ENCODE data around the gene NSMCE4A.

The NSMCE4A gene

DNA sequence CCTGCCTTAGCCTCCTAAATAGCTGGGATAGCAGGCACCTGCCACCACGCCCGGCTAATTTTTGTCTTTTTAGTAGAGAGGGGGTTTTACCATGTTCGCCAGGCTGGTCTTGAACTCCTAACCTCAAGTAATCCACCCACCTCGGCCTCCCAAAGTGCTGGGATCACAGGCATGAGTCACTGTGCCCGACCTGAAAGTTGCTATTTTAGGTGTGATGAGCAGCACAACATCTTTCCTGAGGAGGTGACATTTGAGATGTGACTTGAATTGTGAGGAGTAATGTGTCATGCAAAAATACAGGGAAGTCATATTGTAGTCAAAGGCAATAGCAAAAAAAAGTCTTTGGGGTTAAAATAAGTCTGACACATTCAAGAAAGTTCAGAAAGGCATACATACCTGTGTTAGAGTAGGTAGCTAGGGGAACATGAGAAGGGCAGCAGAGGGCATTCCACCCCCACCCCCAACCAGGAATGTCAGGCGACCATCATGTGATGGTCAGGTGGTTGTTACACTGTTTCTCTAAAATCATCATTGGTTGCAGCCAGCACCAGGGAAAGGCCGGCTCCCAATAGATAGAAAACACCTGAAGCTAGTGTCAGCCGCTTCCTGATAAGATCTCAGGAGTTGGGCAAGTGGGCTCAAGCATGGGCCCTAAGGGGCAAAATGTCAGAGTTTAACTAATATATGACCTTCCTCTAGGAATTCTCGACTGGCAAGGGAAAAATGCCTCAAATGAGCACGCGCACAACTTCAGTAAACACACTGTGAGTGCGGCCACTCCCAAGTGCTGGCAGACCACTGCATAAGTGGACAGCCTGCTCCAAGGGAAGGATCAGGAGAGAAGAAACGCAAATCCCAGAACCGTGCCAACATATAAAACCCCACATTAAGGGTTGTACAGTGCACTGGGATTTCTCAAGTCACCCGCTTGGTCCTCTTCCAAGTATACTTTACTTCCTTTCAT lies 13.6 kb upstream of the NSMCE4A start, which contains the start of gene TACC2:
Gene TACC2 (plus strand): TSS at position 803 of the 964 bp plus-strand sequence. CDS start 32,819 bp downstream, outside the sequence.
- Histone ChIP-seq H4K20me1 (ENCODE audit: insufficient read depth, low read length, poor library complexity, severe bottlenecking) (no peaks in the 10 kb centered on the region), H3K4me3 (ENCODE audit: low read length, poor library complexity, severe bottlenecking) (no peak within 1 kb of the TSS), H3K9ac (ENCODE audit: low read depth, low read length, poor library complexity, severe bottlenecking) (no peak within 1 kb of the TSS), H3K9me3 (ENCODE audit: insufficient read depth, low read depth, low read length) (no peaks in the 10 kb centered on the region), H3F3A (ENCODE audit: low read depth) (no peaks in the 10 kb centered on the region), H2AFZ (ENCODE audit: low read length) (no peak within 1 kb of the TSS), H3K27me3 (ENCODE audit: insufficient read depth, low read length, poor library complexity, severe bottlenecking) (no peaks in the 10 kb centered on the region), H3K9me2 (replicated peaks; ENCODE audit: low read depth, low read length) (no peaks in the 10 kb centered on the region), H3K79me2 (ENCODE audit: insufficient read depth, low read length) (no peaks in the 10 kb centered on the region), H3K4me1 (ENCODE audit: insufficient read depth, low read length, poor library complexity, severe bottlenecking) (no peaks in the 10 kb centered on the region), H3K36me3 (ENCODE audit: insufficient read depth, low read length) (no peaks in the 10 kb centered on the region), H3K4me2 (ENCODE audit: low read depth, low read length, poor library complexity, severe bottlenecking) (no peak within 1 kb of the TSS)
- no peak for TF ChIP-seq EZH2phosphoT487 (IDR thresholded peaks at IDR 0.05; ENCODE audit: borderline replicate concordance)
- TF ChIP-seq, protein P1, sequence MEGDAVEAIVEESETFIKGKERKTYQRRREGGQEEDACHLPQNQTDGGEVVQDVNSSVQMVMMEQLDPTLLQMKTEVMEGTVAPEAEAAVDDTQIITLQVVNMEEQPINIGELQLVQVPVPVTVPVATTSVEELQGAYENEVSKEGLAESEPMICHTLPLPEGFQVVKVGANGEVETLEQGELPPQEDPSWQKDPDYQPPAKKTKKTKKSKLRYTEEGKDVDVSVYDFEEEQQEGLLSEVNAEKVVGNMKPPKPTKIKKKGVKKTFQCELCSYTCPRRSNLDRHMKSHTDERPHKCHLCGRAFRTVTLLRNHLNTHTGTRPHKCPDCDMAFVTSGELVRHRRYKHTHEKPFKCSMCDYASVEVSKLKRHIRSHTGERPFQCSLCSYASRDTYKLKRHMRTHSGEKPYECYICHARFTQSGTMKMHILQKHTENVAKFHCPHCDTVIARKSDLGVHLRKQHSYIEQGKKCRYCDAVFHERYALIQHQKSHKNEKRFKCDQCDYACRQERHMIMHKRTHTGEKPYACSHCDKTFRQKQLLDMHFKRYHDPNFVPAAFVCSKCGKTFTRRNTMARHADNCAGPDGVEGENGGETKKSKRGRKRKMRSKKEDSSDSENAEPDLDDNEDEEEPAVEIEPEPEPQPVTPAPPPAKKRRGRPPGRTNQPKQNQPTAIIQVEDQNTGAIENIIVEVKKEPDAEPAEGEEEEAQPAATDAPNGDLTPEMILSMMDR (conservative IDR thresholded peaks at IDR 0.05; ENCODE audit: low read length) = no peak

DNA sequence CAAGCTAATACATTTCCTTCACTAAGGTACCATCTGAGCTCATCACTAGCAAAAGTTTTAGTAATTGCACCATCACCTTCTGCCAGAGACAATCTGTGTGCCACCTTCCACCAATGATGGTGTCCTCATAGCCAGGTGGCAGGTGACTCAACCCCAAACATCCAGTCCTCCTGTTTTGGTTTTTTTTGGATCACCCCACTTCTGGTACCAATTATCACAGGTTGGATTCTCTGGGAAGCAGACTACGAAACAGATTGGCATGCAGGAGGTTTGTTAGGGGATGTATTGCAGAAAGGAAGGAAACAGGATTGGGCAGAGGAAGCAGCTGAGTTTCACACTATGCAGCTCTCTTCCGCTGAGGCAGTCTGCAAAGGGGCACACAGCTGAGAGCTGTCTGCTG lies 9.4 kb upstream of the NSMCE4A start:
- Histone ChIP-seq H2AFZ (ENCODE audit: low read length) (no peak overlapping the region), H3K27me3 (ENCODE audit: insufficient read depth, low read length, poor library complexity, severe bottlenecking) (no peaks in the 10 kb centered on the region), H3K4me1 (ENCODE audit: insufficient read depth, low read length, poor library complexity, severe bottlenecking) (no peaks in the 10 kb centered on the region), H4K20me1 (ENCODE audit: insufficient read depth, low read length, poor library complexity, severe bottlenecking) (no peaks in the 10 kb centered on the region), H3K4me2 (ENCODE audit: low read depth, low read length, poor library complexity, severe bottlenecking) (no peak overlapping the region), H3K79me2 (ENCODE audit: insufficient read depth, low read length) (no peaks in the 10 kb centered on the region), H3K9me2 (replicated peaks; ENCODE audit: low read depth, low read length) (no peaks in the 10 kb centered on the region), H3K9ac (ENCODE audit: low read depth, low read length, poor library complexity, severe bottlenecking) (no peak overlapping the region), H3K9me3 (ENCODE audit: insufficient read depth, low read depth, low read length) (no peaks in the 10 kb centered on the region), H3K36me3 (ENCODE audit: insufficient read depth, low read length) (no peaks in the 10 kb centered on the region), H3K4me3 (ENCODE audit: low read length, poor library complexity, severe bottlenecking) (no peak overlapping the region), H3F3A (ENCODE audit: low read depth) (no peaks in the 10 kb centered on the region)
- TF ChIP-seq, protein P1 (conservative IDR thresholded peaks at IDR 0.05; ENCODE audit: low read length) = no peak
- TF ChIP-seq EZH2phosphoT487 (IDR thresholded peaks at IDR 0.05; ENCODE audit: borderline replicate concordance) = no peak

DNA sequence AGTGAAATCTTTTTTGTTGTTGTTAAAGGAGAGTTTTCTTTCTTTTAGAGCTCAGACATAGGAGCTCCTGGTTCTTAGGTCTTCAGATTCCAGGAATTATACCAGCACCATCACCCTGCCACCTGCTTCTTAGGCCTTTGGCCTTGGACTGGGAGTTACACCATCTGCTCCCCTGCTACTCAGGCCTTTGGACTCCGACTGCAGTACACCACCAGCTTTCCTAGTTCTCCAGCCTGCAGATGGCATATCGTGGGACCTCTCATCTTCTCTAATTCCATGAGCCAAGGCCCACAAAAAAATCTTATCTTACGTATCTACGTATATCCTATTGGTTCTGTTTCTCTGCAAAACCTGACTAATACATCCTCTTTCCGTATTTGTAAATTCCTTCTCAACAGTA lies 8.8 kb upstream of the NSMCE4A start:
- Histone ChIP-seq H3K9me3 (ENCODE audit: insufficient read depth, low read depth, low read length) (no peaks in the 10 kb centered on the region), H3K4me1 (ENCODE audit: insufficient read depth, low read length, poor library complexity, severe bottlenecking) (no peaks in the 10 kb centered on the region), H3K9me2 (replicated peaks; ENCODE audit: low read depth, low read length) (no peaks in the 10 kb centered on the region), H3F3A (ENCODE audit: low read depth) (no peaks in the 10 kb centered on the region), H4K20me1 (ENCODE audit: insufficient read depth, low read length, poor library complexity, severe bottlenecking) (no peaks in the 10 kb centered on the region), H3K9ac (ENCODE audit: low read depth, low read length, poor library complexity, severe bottlenecking) (no peak overlapping the region), H2AFZ (ENCODE audit: low read length) (no peak overlapping the region), H3K4me3 (ENCODE audit: low read length, poor library complexity, severe bottlenecking) (no peak overlapping the region), H3K79me2 (ENCODE audit: insufficient read depth, low read length) (no peaks in the 10 kb centered on the region), H3K36me3 (ENCODE audit: insufficient read depth, low read length) (no peaks in the 10 kb centered on the region), H3K27me3 (ENCODE audit: insufficient read depth, low read length, poor library complexity, severe bottlenecking) (no peaks in the 10 kb centered on the region), H3K4me2 (ENCODE audit: low read depth, low read length, poor library complexity, severe bottlenecking) (no peak overlapping the region)
- TF ChIP-seq EZH2phosphoT487 (IDR thresholded peaks at IDR 0.05; ENCODE audit: borderline replicate concordance) = no peak
- TF ChIP-seq, protein P1 (conservative IDR thresholded peaks at IDR 0.05; ENCODE audit: low read length) = no peak

Measured in Loucy (cell line).